Measurements from ENCODE around the gene ARNT2.

The ARNT2 gene

GRCh38 chr15:80549654-80550053 lies 145.5 kb downstream of the ARNT2 start:
- in situ Hi-C loops (cut with HindIII; ENCODE audit: low sequenced_read_pairs): no loop called here

- in situ Hi-C loops (cut with HindIII; ENCODE audit: low sequenced_read_pairs): no loop called here
These were observed 146.2 kb downstream of the ARNT2 start for GRCh38 chr15:80550219-80550907.

GRCh38 chr15:80550908-80551260 lies 146.7 kb downstream of the ARNT2 start:
- in situ Hi-C loops (cut with HindIII; ENCODE audit: low sequenced_read_pairs): no loop called here

- in situ Hi-C loops (cut with HindIII; ENCODE audit: low sequenced_read_pairs): no loop called here
These were observed 147.2 kb downstream of the ARNT2 start for GRCh38 chr15:80551348-80551747.

GRCh38 chr15:80554560-80554959 lies 150.4 kb downstream of the ARNT2 start:
- in situ Hi-C loops (cut with HindIII; ENCODE audit: low sequenced_read_pairs): no loop called here

GRCh38 chr15:80556694-80557367 lies 152.6 kb downstream of the ARNT2 start:
- in situ Hi-C loops (cut with HindIII; ENCODE audit: low sequenced_read_pairs): no loop called here

GRCh38 chr15:80557441-80558234 lies 153.5 kb downstream of the ARNT2 start:
- in situ Hi-C loops (cut with HindIII; ENCODE audit: low sequenced_read_pairs): no loop called here

- in situ Hi-C loops (cut with HindIII; ENCODE audit: low sequenced_read_pairs): no loop called here
These were observed 154.6 kb downstream of the ARNT2 start for GRCh38 chr15:80558631-80559319.

- in situ Hi-C loops (cut with HindIII; ENCODE audit: low sequenced_read_pairs): no loop called here
These were observed 155.1 kb downstream of the ARNT2 start for GRCh38 chr15:80559320-80559693.

- in situ Hi-C loops (cut with HindIII; ENCODE audit: low sequenced_read_pairs): no loop called here
These were observed 155.6 kb downstream of the ARNT2 start for GRCh38 chr15:80559761-80560160.

- in situ Hi-C loops (cut with HindIII; ENCODE audit: low sequenced_read_pairs): no loop called here
These were observed 156.6 kb downstream of the ARNT2 start for GRCh38 chr15:80560601-80561400.

- in situ Hi-C loops (cut with HindIII; ENCODE audit: low sequenced_read_pairs): no loop called here
These were observed 157.3 kb downstream of the ARNT2 start for GRCh38 chr15:80561500-80561899.

GRCh38 chr15:80562033-80562432 lies 157.9 kb downstream of the ARNT2 start:
- in situ Hi-C loops (cut with HindIII; ENCODE audit: low sequenced_read_pairs): no loop called here

- in situ Hi-C loops (cut with HindIII; ENCODE audit: low sequenced_read_pairs): no loop called here
These were observed 158.7 kb downstream of the ARNT2 start for GRCh38 chr15:80562846-80563245.

GRCh38 chr15:80563372-80563997 lies 159.3 kb downstream of the ARNT2 start:
- in situ Hi-C loops (cut with HindIII; ENCODE audit: low sequenced_read_pairs): no loop called here

- in situ Hi-C loops (cut with HindIII; ENCODE audit: low sequenced_read_pairs): no loop called here
These were observed 159.9 kb downstream of the ARNT2 start for GRCh38 chr15:80564056-80564455.

- in situ Hi-C loops (cut with HindIII; ENCODE audit: low sequenced_read_pairs): no loop called here
These were observed 161.2 kb downstream of the ARNT2 start for GRCh38 chr15:80565398-80565797.

GRCh38 chr15:80565988-80566387 lies 161.8 kb downstream of the ARNT2 start:
- in situ Hi-C loops (cut with HindIII; ENCODE audit: low sequenced_read_pairs): no loop called here

- in situ Hi-C loops (cut with HindIII; ENCODE audit: low sequenced_read_pairs): no loop called here
These were observed 163.6 kb downstream of the ARNT2 start for GRCh38 chr15:80567721-80568157.

- in situ Hi-C loops (cut with HindIII; ENCODE audit: low sequenced_read_pairs): no loop called here
These were observed 164.1 kb downstream of the ARNT2 start for GRCh38 chr15:80568298-80568697.

Measured in DLD1 (cell line).